Cortex of kidney (tissue), 1 donor: ENCODE data around the gene SCAMP4.

Experiments used
- DNase-seq: peaks from one replicate; lab custom pipeline; 2025; lab: John Stamatoyannopoulos, UW

The SCAMP4 gene

GRCh38 chr19:1938071-1938470 lies 32.9 kb downstream of the SCAMP4 start:
- no peak for DNase-seq

GRCh38 chr19:1941146-1942077 lies 36.2 kb downstream of the SCAMP4 start, which contains the start of gene CSNK1G2:
CSNK1G2 (plus strand) TSS chr19:1941172; CDS start chr19:1969773, 28,601 bp downstream.
- DNase-seq: no peak

- DNase-seq: no peak
Observed at GRCh38 chr19:1942078-1942933, 37.1 kb downstream of the SCAMP4 start.

GRCh38 chr19:1942934-1943555 lies 37.8 kb downstream of the SCAMP4 start:
- no peak for DNase-seq

GRCh38 chr19:1943661-1944087 lies 38.5 kb downstream of the SCAMP4 start:
- DNase-seq: no peak

GRCh38 chr19:1944088-1944915 lies 39.1 kb downstream of the SCAMP4 start:
- no peak for DNase-seq

GRCh38 chr19:1944916-1945561 lies 39.8 kb downstream of the SCAMP4 start:
- DNase-seq: no peak

- no peak for DNase-seq
Observed at GRCh38 chr19:1945899-1946298, 40.7 kb downstream of the SCAMP4 start.

- DNase-seq: no peak
Observed at GRCh38 chr19:1947651-1948209, 42.5 kb downstream of the SCAMP4 start.

GRCh38 chr19:1949304-1950101 lies 44.3 kb downstream of the SCAMP4 start:
- no peak for DNase-seq

GRCh38 chr19:1950640-1951039 lies 45.4 kb downstream of the SCAMP4 start:
- no peak for DNase-seq

GRCh38 chr19:1952635-1953034 lies 47.4 kb downstream of the SCAMP4 start:
- no peak for DNase-seq

- DNase-seq: no peak
Observed at GRCh38 chr19:1953037-1953436, 47.8 kb downstream of the SCAMP4 start.

GRCh38 chr19:1953441-1954094 lies 48.4 kb downstream of the SCAMP4 start:
- no peak for DNase-seq

- no peak for DNase-seq
Observed at GRCh38 chr19:1954532-1954933, 49.3 kb downstream of the SCAMP4 start.

- no peak for DNase-seq
Observed at GRCh38 chr19:1955171-1956121, 50.2 kb downstream of the SCAMP4 start.

GRCh38 chr19:1956122-1956494 lies 50.9 kb downstream of the SCAMP4 start:
- DNase-seq: no peak
